HCT116 (cell line): Measurements from ENCODE around the gene CRMP1. TPM values are rescaled to one million over a fixed set of nuclear protein-coding genes. Genes with fewer than 3 reads are reported as not detected.

ENCODE experiments used
- ATAC-seq: fragments of 200-7000 bp; cut with Tn5 transposase; 2 replicates; pipeline ENCODE4 v1.9.1; 2020; ENCODE audit warnings: mild to moderate bottlenecking, moderate library complexity
- BruUV-seq: library from RNA; stranded (reverse); fragments of 400-500 nt; replicated peaks from 2 replicates; lab custom pipeline; 2021; lab: Mats Ljungman, UMichigan
- CTCF ChIA-PET: fragments of 300-600 bp; sonication (Branson Sonifier 250); formaldehyde crosslinking; loops from one replicate; lab custom pipeline; 2021; ENCODE audit warnings: antibody characterized with exemption; lab: Charles Lee
- POLR2A ChIA-PET: fragments of 300-600, 350-600 bp; sonication (Branson Sonifier 250); formaldehyde crosslinking; loops from one replicate; lab custom pipeline; 2021; ENCODE audit warnings: antibody characterized with exemption; lab: Charles Lee
- RAD21 ChIA-PET, 2 experiments: fragments of 300-600 bp; sonication (Branson Sonifier 250); formaldehyde crosslinking; loops; one replicate each; lab custom pipeline; 2023; ENCODE audit warnings: low total read pairs in 2 of 2; ENCODE audit not compliant: uncharacterized antibody in 2 of 2, unreplicated experiment in 2 of 2, low non-redundant PET in 1 of 2; lab: Charles Lee
- DNase-seq: peaks from one replicate; pipeline ENCODE4 v3.0.0-alpha.2; 2010; ENCODE audit warnings: low read depth, low spot score
- H2AFZ ChIP-seq: fragments of 200-600 bp; shearing (Covaris generic), sonication (generic); 2 replicates; pipeline ENCODE4 v1.6.1; 2017; ENCODE audit warnings: low read depth, mixed run types, mixed read lengths, antibody characterized with exemption, low read length; ENCODE audit not compliant: poor library complexity, severe bottlenecking
- H3K27ac ChIP-seq: 2 replicates; pipeline ENCODE4 v1.5.1; 2012; ENCODE audit warnings: low read depth, low read length
- H3K27me3 ChIP-seq: fragments of 200-600 bp; sonication (generic); 2 replicates; pipeline ENCODE4 v1.6.1; 2016; ENCODE audit warnings: mixed run types, low read length, mixed read lengths; ENCODE audit not compliant: insufficient read depth
- H3K36me3 ChIP-seq, 2 experiments: fragments of 200-500 bp in 1 of 2; fragments of 200-600 bp in 1 of 2; sonication (Bioruptor generic) in 1 of 2; sonication (generic) in 1 of 2; 2 replicates each; pipeline versions ENCODE4 v1.5.1 to v1.6.1; 2014 to 2016; ENCODE audit warnings: low read length in 2 of 2, inconsistent platforms in 1 of 2, mixed read lengths in 1 of 2, mixed run types in 1 of 2; ENCODE audit not compliant: insufficient read depth in 2 of 2, control insufficient read depth in 1 of 2
- H3K4me1 ChIP-seq, 2 experiments: fragments of 200-600 bp in 1 of 2; sonication (generic) in 1 of 2; 2 replicates each; pipeline versions ENCODE4 v1.5.1 to v1.6.1; 2012 to 2017; ENCODE audit warnings: low read length in 2 of 2, inconsistent platforms in 1 of 2, mild to moderate bottlenecking in 1 of 2, mixed read lengths in 1 of 2, mixed run types in 1 of 2, moderate library complexity in 1 of 2; ENCODE audit not compliant: insufficient read depth in 2 of 2, control insufficient read depth in 1 of 2
- H3K4me2 ChIP-seq: fragments of 200-600 bp; sonication (generic); 2 replicates; pipeline ENCODE4 v1.6.1; 2017; ENCODE audit warnings: mixed run types, low read length, mixed read lengths
- H3K4me3 ChIP-seq, 2 experiments: fragments of 200-600 bp in 1 of 2; sonication (generic) in 1 of 2; replicated peaks in 1 of 2; 2 replicates each; pipeline ENCODE4 v1.5.1; 2011 to 2016; ENCODE audit warnings: low read length in 2 of 2, control low read depth in 1 of 2, low read depth in 1 of 2, mild to moderate bottlenecking in 1 of 2, mixed read lengths in 1 of 2, mixed run types in 1 of 2
- H3K79me2 ChIP-seq: fragments of 200-600 bp; sonication (generic); 2 replicates; pipeline ENCODE4 v1.6.1; 2017; ENCODE audit warnings: mild to moderate bottlenecking, mixed run types, low read length, moderate library complexity, mixed read lengths; ENCODE audit not compliant: insufficient read depth
- H3K9ac ChIP-seq: fragments of 200-600 bp; sonication (generic); 2 replicates; pipeline ENCODE4 v1.6.1; 2016; ENCODE audit warnings: low read length, mixed read lengths
- H3K9me2 ChIP-seq: fragments of 200-600 bp; sonication (generic), shearing (Covaris generic); 2 replicates; pipeline ENCODE4 v1.6.1; 2017; ENCODE audit warnings: mixed run types, mild to moderate bottlenecking, moderate library complexity; ENCODE audit not compliant: insufficient read depth
- H3K9me3 ChIP-seq, 2 experiments: fragments of 200-500 bp in 1 of 2; fragments of 200-600 bp in 1 of 2; sonication (Bioruptor generic) in 1 of 2; sonication (generic) in 1 of 2; 2 replicates each; pipeline ENCODE4 v1.6.1; 2014 to 2017; ENCODE audit warnings: low read length in 2 of 2, mixed read lengths in 2 of 2, inconsistent platforms in 1 of 2, low read depth in 1 of 2, mild to moderate bottlenecking in 1 of 2, mixed run types in 1 of 2, moderate library complexity in 1 of 2; ENCODE audit not compliant: control insufficient read depth in 1 of 2, insufficient read depth in 1 of 2
- H4K20me1 ChIP-seq: fragments of 200-600 bp; sonication (generic), shearing (Covaris generic); 2 replicates; pipeline ENCODE4 v1.6.1; 2017; ENCODE audit warnings: mixed run types, mild to moderate bottlenecking, moderate library complexity; ENCODE audit not compliant: insufficient read depth
- CBX3 ChIP-seq: IDR thresholded peaks from 2 replicates; pipeline ENCODE4 v1.6.1; 2012; ENCODE audit warnings: low read depth
- CEBPB ChIP-seq: IDR thresholded peaks from 2 replicates; pipeline ENCODE4 v1.6.1; 2012; ENCODE audit warnings: low read depth
- CTCF ChIP-seq, 3 experiments: fragments of 200-600 bp in 1 of 3; sonication (generic) in 1 of 3; IDR thresholded peaks in 2 of 3; conservative IDR thresholded peaks in 1 of 3; 2 replicates each; pipeline ENCODE4 v1.5.1; 2012 to 2017; ENCODE audit warnings: low read depth in 2 of 3, low read length in 2 of 3, antibody characterized with exemption in 1 of 3, borderline replicate concordance in 1 of 3, control low read depth in 1 of 3, mild to moderate bottlenecking in 1 of 3, mixed read lengths in 1 of 3, mixed run types in 1 of 3, moderate library complexity in 1 of 3; ENCODE audit not compliant: insufficient read depth in 1 of 3
- ELF1 ChIP-seq: IDR thresholded peaks from 2 replicates; pipeline ENCODE4 v1.6.1; 2012; ENCODE audit warnings: low read depth, borderline replicate concordance
- EZH2 ChIP-seq: fragments of 200-600 bp; sonication (generic); IDR thresholded peaks from 2 replicates; pipeline ENCODE4 v1.6.1; 2017; ENCODE audit warnings: antibody characterized with exemption, mixed run types
- EZH2phosphoT487 ChIP-seq: fragments of 200-600 bp; IDR thresholded peaks from 2 replicates; pipeline ENCODE4 v1.6.1; 2018; ENCODE audit warnings: antibody characterized with exemption, borderline replicate concordance
- FOSL1 ChIP-seq: IDR thresholded peaks from 2 replicates; pipeline ENCODE4 v1.6.1; 2012; ENCODE audit warnings: low read depth
- JUND ChIP-seq: IDR thresholded peaks from 2 replicates; pipeline ENCODE4 v1.6.1; 2012
- MAX ChIP-seq: IDR thresholded peaks from 2 replicates; pipeline ENCODE4 v1.6.1; 2012
- POLR2AphosphoS5 ChIP-seq: IDR thresholded peaks from 2 replicates; pipeline ENCODE4 v1.6.1; 2011; ENCODE audit warnings: mild to moderate bottlenecking, low read depth, low read length, moderate library complexity
- RAD21 ChIP-seq: IDR thresholded peaks from 2 replicates; pipeline ENCODE4 v1.6.1; 2012; ENCODE audit warnings: low read depth, mild to moderate bottlenecking
- SIN3A ChIP-seq: IDR thresholded peaks from 2 replicates; pipeline ENCODE4 v1.6.1; 2012; ENCODE audit warnings: low read depth
- SP1 ChIP-seq: IDR thresholded peaks from 2 replicates; pipeline ENCODE4 v1.6.1; 2012; ENCODE audit warnings: low read depth
- SRF ChIP-seq: IDR thresholded peaks from 2 replicates; pipeline ENCODE4 v1.6.1; 2012; ENCODE audit warnings: low read depth
- TCF7L2 ChIP-seq: IDR thresholded peaks from 2 replicates; pipeline ENCODE4 v1.7.0; 2011; ENCODE audit warnings: borderline replicate concordance, inconsistent platforms; ENCODE audit not compliant: insufficient read depth, insufficient read length; ENCODE audit errors: extremely low read depth
- ZBTB33 ChIP-seq: IDR thresholded peaks from 2 replicates; pipeline ENCODE4 v1.6.1; 2011; ENCODE audit warnings: mild to moderate bottlenecking, low read length, moderate library complexity; ENCODE audit not compliant: insufficient replicate concordance; ENCODE audit errors: extremely low read depth
- intact Hi-C: fragments of 100-400 bp; cut with micrococcal nuclease; formaldehyde crosslinking; loops from 2 replicates; pipeline ENCODE4 v1.10.0; 2022
- total RNA-seq: library from RNA; stranded (reverse); gene quantifications from one replicate; pipeline ENCODE4 v1.2.1, GENCODE V29; 2021; ENCODE audit not compliant: unreplicated experiment

The CRMP1 gene
- total RNA-seq, 1 experiment from 2014 or later = not detected

DNA sequence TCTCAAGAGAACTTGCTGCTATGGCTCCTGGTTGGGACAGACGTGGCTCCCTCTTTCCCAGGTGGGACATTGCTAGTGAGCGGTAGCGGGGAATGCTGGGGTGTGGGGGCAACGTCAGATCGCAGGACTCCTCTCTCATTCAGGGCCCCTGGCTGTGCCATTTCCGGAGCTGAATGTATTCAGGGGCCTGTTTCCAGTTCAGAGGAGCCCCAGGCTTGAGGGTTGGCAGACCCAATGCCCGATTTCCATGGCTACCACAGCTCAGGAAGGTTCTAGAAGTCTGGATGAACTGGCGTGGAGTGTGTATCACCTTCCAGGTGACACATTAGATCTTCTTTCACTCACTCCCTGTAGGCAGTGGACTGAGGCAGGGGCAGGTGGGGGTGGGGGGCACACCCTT, 26.2 kb upstream of the CRMP1 start:
- RAD21 ChIA-PET = no interaction called here
- no peak for DNase-seq
- Histone ChIP-seq H4K20me1 (no peaks in the 10 kb centered on the region), H3K27me3 (peaks cover 34% of the 10 kb centered on the region), H3K4me1 (no peaks in the 10 kb centered on the region), H2AFZ (no peak overlapping the region), H3K9me2 (no peaks in the 10 kb centered on the region), H3K79me2 (no peaks in the 10 kb centered on the region), H3K27ac (no peak overlapping the region), H3K9me3 (no peaks in the 10 kb centered on the region), H3K4me3 (no peak overlapping the region), H3K9ac (no peak overlapping the region), H3K4me2 (no peak overlapping the region), H3K36me3 (no peaks in the 10 kb centered on the region)
- no peak for TF ChIP-seq EZH2
- TF ChIP-seq EZH2phosphoT487 = no peak
- no peak for TF ChIP-seq FOSL1
- TF ChIP-seq RAD21 = no peak
- TF ChIP-seq MAX = no peak
- TF ChIP-seq SRF = no peak
- TF ChIP-seq POLR2AphosphoS5 = no peak
- TF ChIP-seq CBX3 = no peak
- TF ChIP-seq TCF7L2 = no peak
- no peak for TF ChIP-seq SIN3A
- no peak for TF ChIP-seq CTCF (IDR thresholded peaks at IDR 0.05 in 2 of 3, conservative IDR thresholded peaks at IDR 0.05 in 1 of 3; ENCODE audit: borderline replicate concordance in 1 of 3, insufficient read depth in 1 of 3, low read depth in 2 of 3, low read length in 2 of 3)
- no peak for TF ChIP-seq SP1
- no peak for TF ChIP-seq ELF1
- TF ChIP-seq CEBPB = no peak
- TF ChIP-seq JUND = no peak
- TF ChIP-seq ZBTB33 = no peak
- BruUV-seq = no TSS peak
- intact Hi-C loops = no loop called here
- CTCF ChIA-PET = no interaction called here
- no peak for ATAC-seq
- POLR2A ChIA-PET = no interaction called here
